Measurements from ENCODE around the gene RALA.

DNA sequence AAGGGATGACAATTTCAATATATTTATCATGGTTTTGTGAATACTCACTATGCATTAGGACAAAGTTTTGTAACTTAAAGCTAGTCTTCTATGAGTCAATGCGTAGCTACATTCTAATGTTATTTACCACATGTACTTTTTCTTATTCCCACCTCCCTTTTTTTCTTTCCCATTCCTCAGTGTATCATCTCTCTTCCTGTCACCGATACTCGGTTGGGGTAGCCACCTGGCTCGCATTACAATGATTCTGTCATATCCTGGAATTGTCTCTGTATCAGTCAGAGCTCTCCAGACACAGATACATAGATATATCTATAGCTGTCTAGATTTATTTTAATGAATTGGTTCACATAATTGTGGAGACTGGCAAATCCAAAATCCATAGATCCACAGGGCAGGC, 9.8 kb upstream of the RALA start:
- TF ChIP-seq TAF1 (IDR thresholded peaks at IDR 0.05; ENCODE audit: low read depth, low read length) (no peak), POLR2AphosphoS5 (IDR thresholded peaks at IDR 0.05; ENCODE audit: low read depth, low read length) (no peak)
